ENCODE measurements around the gene LGALSL.

- TF ChIP-seq CTCF (IDR thresholded peaks at IDR 0.05) = no peak
- TF ChIP-seq POLR2A (IDR thresholded peaks at IDR 0.05) = no peak
These were observed 27.6 kb upstream of the LGALSL start for GRCh38 chr2:64426183-64426952.
